H9 (cell line): ENCODE results near the gene OCRL. TPM values are rescaled to one million over a fixed set of nuclear protein-coding genes. Genes with fewer than 3 reads are reported as not detected.

Experiments used
- DNase-seq: peaks from one replicate; pipeline ENCODE4 v3.0.0-alpha.2; 2017
- H2AFZ ChIP-seq: one replicate; pipeline ENCODE4 v1.6.1; 2013; ENCODE audit warnings: mild to moderate bottlenecking, low read length, control low read depth, moderate library complexity
- H2AK5ac ChIP-seq: 2 replicates; pipeline ENCODE4 v1.6.1; 2013; ENCODE audit warnings: low read length, control low read depth, mixed read lengths; ENCODE audit not compliant: insufficient read length
- H2BK120ac ChIP-seq: one replicate; pipeline ENCODE4 v1.6.1; 2013; ENCODE audit warnings: low read depth, mild to moderate bottlenecking, low read length, control low read depth, inconsistent platforms; ENCODE audit not compliant: poor library complexity, severe bottlenecking
- H2BK12ac ChIP-seq: 2 replicates; pipeline ENCODE4 v1.6.1; 2013; ENCODE audit warnings: low read length, control low read depth, mixed read lengths, low read depth; ENCODE audit not compliant: insufficient read length
- H2BK15ac ChIP-seq: 2 replicates; pipeline ENCODE4 v1.6.1; 2013; ENCODE audit warnings: low read depth, low read length, control low read depth
- H2BK20ac ChIP-seq: one replicate; pipeline ENCODE4 v1.6.1; 2013; ENCODE audit warnings: low read depth, mild to moderate bottlenecking, low read length, control low read depth, inconsistent platforms; ENCODE audit not compliant: poor library complexity, severe bottlenecking
- H2BK5ac ChIP-seq: 2 replicates; pipeline ENCODE4 v1.6.1; 2013; ENCODE audit warnings: low read length, control low read depth, mixed read lengths; ENCODE audit not compliant: insufficient read length
- H3K14ac ChIP-seq: 2 replicates; pipeline ENCODE4 v1.6.1; 2013; ENCODE audit warnings: low read length, control low read depth; ENCODE audit not compliant: insufficient read depth
- H3K18ac ChIP-seq: 2 replicates; pipeline ENCODE4 v1.6.1; 2013; ENCODE audit warnings: low read depth, mild to moderate bottlenecking, mixed read lengths, low read length, control low read depth; ENCODE audit not compliant: insufficient read length
- H3K23ac ChIP-seq: 2 replicates; pipeline ENCODE4 v1.6.1; 2013; ENCODE audit warnings: low read length, control low read depth, mixed read lengths, low read depth; ENCODE audit not compliant: insufficient read length
- H3K23me2 ChIP-seq: 2 replicates; pipeline ENCODE4 v1.6.1; 2013; ENCODE audit warnings: low read depth, mild to moderate bottlenecking, mixed read lengths, low read length, control low read depth; ENCODE audit not compliant: insufficient read length, poor library complexity, severe bottlenecking
- H3K27ac ChIP-seq: 2 replicates; pipeline ENCODE4 v1.5.1; 2013; ENCODE audit warnings: low read length, control low read depth, mixed read lengths, low read depth; ENCODE audit not compliant: insufficient read length
- H3K27me3 ChIP-seq: 2 replicates; pipeline ENCODE4 v1.6.1; 2013; ENCODE audit warnings: low read length, control low read depth, inconsistent platforms; ENCODE audit not compliant: insufficient read depth
- H3K4ac ChIP-seq: 2 replicates; pipeline ENCODE4 v1.6.1; 2013; ENCODE audit warnings: low read depth, mild to moderate bottlenecking, control low read depth, inconsistent platforms, low read length, moderate library complexity
- H3K4me1 ChIP-seq: 2 replicates; pipeline ENCODE4 v1.6.1; 2013; ENCODE audit warnings: low read length, control low read depth, inconsistent platforms; ENCODE audit not compliant: insufficient read depth
- H3K4me2 ChIP-seq: 2 replicates; pipeline ENCODE4 v1.6.1; 2013; ENCODE audit warnings: low read length, control low read depth, mixed read lengths; ENCODE audit not compliant: insufficient read length, insufficient read depth
- H3K56ac ChIP-seq: 2 replicates; pipeline ENCODE4 v1.6.1; 2013; ENCODE audit warnings: low read depth, mild to moderate bottlenecking, mixed read lengths, low read length, control low read depth; ENCODE audit not compliant: insufficient read length
- H3K79me1 ChIP-seq: 2 replicates; pipeline ENCODE4 v1.6.1; 2013; ENCODE audit warnings: low read depth, mild to moderate bottlenecking, moderate library complexity, low read length, control low read depth, inconsistent platforms; ENCODE audit not compliant: insufficient read depth, poor library complexity, severe bottlenecking
- H3K79me2 ChIP-seq: 2 replicates; pipeline ENCODE4 v1.6.1; 2013; ENCODE audit warnings: low read length, control low read depth, inconsistent platforms; ENCODE audit not compliant: insufficient read depth
- H3K9ac ChIP-seq: 2 replicates; pipeline ENCODE4 v1.6.1; 2013; ENCODE audit warnings: low read length, control low read depth, mixed read lengths; ENCODE audit not compliant: insufficient read length; ENCODE audit errors: extremely low read depth
- H3K9me3 ChIP-seq: one replicate; pipeline ENCODE4 v1.6.1; 2013; ENCODE audit warnings: low read depth, low read length, inconsistent platforms; ENCODE audit not compliant: control insufficient read depth
- H3T11ph ChIP-seq: one replicate; pipeline ENCODE4 v1.6.1; 2013; ENCODE audit warnings: mild to moderate bottlenecking, low read length, control low read depth, inconsistent platforms
- H4K20me1 ChIP-seq: one replicate; pipeline ENCODE4 v1.6.1; 2013; ENCODE audit not compliant: control insufficient read depth, insufficient read length, insufficient read depth
- H4K5ac ChIP-seq: 2 replicates; pipeline ENCODE4 v1.6.1; 2013; ENCODE audit warnings: low read depth, mild to moderate bottlenecking, mixed read lengths, low read length, control low read depth; ENCODE audit not compliant: insufficient read length
- H4K8ac ChIP-seq: replicated peaks from 2 replicates; pipeline ENCODE4 v1.6.1; 2013; ENCODE audit warnings: low read length, control low read depth, mixed read lengths, low read depth; ENCODE audit not compliant: insufficient read length
- H4K91ac ChIP-seq: 2 replicates; pipeline ENCODE4 v1.6.1; 2013; ENCODE audit warnings: low read depth, mild to moderate bottlenecking, moderate library complexity, mixed read lengths, low read length, control low read depth; ENCODE audit not compliant: insufficient read length
- H3K27ac Mint-ChIP-seq, 3 experiments: 2 replicates in 2 of 3; 3 replicates in 1 of 3; pipeline ENCODE4 v1.8.0; 2020 to 2021; ENCODE audit warnings: mixed read lengths in 3 of 3, mild to moderate bottlenecking in 1 of 3, moderate library complexity in 1 of 3
- H3K27me3 Mint-ChIP-seq: 2 replicates; pipeline ENCODE4 v1.8.0; 2021; ENCODE audit warnings: low read depth, mild to moderate bottlenecking, moderate library complexity, mixed read lengths
- H3K36me3 Mint-ChIP-seq, 3 experiments: 2 replicates in 2 of 3; 3 replicates in 1 of 3; pipeline ENCODE4 v1.8.0; 2020 to 2021; ENCODE audit warnings: low read depth in 3 of 3, mixed read lengths in 3 of 3; ENCODE audit not compliant: insufficient read depth in 1 of 3
- H3K4me1 Mint-ChIP-seq, 2 experiments: 2 replicates each; pipeline ENCODE4 v1.8.0; 2020; ENCODE audit warnings: mixed read lengths in 2 of 2
- H3K4me3 Mint-ChIP-seq, 2 experiments: 2 replicates in 1 of 2; 3 replicates in 1 of 2; pipeline ENCODE4 v1.8.0; 2020 to 2021; ENCODE audit warnings: mild to moderate bottlenecking in 2 of 2, mixed read lengths in 2 of 2, moderate library complexity in 1 of 2
- H3K9me3 Mint-ChIP-seq, 2 experiments: 2 replicates in 1 of 2; 3 replicates in 1 of 2; pipeline ENCODE4 v1.8.0; 2020; ENCODE audit warnings: mild to moderate bottlenecking in 2 of 2, mixed read lengths in 2 of 2, moderate library complexity in 1 of 2
- CTCF ChIP-seq: fragments of 200-600 bp; sonication (generic); conservative IDR thresholded peaks from 3 replicates; pipeline ENCODE4 v1.8.0; 2021; ENCODE audit warnings: antibody characterized with exemption, mild to moderate bottlenecking
- WGBS: extraction: QIAGEN DNeasy Blood & Tissue Kit; methylation state at CpG from one replicate; pipeline ENCODE4 v1.1.7; 2013; ENCODE audit warnings: missing lambda C conversion rate, low lambda C conversion rate, mixed read lengths; ENCODE audit not compliant: insufficient read length; ENCODE audit errors: extremely low coverage; 5-methylcytosine and 5-hydroxymethylcytosine counted together
- long read RNA-seq: library from polyadenylated mRNA; unstranded; transcript quantifications from one replicate; pipeline ENCODE4 v2.0.0, GENCODE V29; 2020
- total RNA-seq: library from RNA; stranded (reverse); gene quantifications from 2 replicates; pipeline ENCODE4 v1.2.1, GENCODE V29; 2021

OCRL gene
- total RNA-seq = 30.1 and 31.4 TPM in 2 replicates
- long read RNA-seq, full-length matches to known transcripts = 14 of 40 reads
- long read RNA-seq, partial matches to known transcripts = 12 of 40 reads
- long read RNA-seq, other reads (novel, unspliced or antisense) = 14 of 40 reads

- Mint-ChIP-seq H3K27ac (peak within 1 kb of the TSS in 2 of 3 experiments; percentile 53 to 75; a peak in 3 of 7 replicates), H3K4me3 (peak within 1 kb of the TSS; percentile 79 to 85), H3K9me3 (no peaks in the 10 kb centered on the region), H3K27me3 (peaks cover 2% of the 10 kb centered on the region; the same call in 1 of the 2 replicates), H3K36me3 (peaks cover 1 to 4% (median 3%) of the 10 kb centered on the region in 3 experiments; a peak in 5 of 7 replicates), H3K4me1 (peaks cover 13 to 14% of the 10 kb centered on the region in 2 experiments)
- H3K4me2 ChIP-seq = peak within 1 kb of the TSS; percentile 76
- H3K79me1 ChIP-seq = no peaks in the 10 kb centered on the region
- no peak within 1 kb of the TSS for H2BK20ac ChIP-seq
- no peaks in the 10 kb centered on the region for H3K9me3 ChIP-seq
- peak within 1 kb of the TSS; percentile 82 for H2BK12ac ChIP-seq
- H2BK15ac ChIP-seq = no peak within 1 kb of the TSS
- H3K27me3 ChIP-seq = no peaks in the 10 kb centered on the region
- no peak within 1 kb of the TSS for H3K4ac ChIP-seq
- no peak within 1 kb of the TSS for H3K27ac ChIP-seq
- DNase-seq = peak; percentile 76
- H4K8ac ChIP-seq = no peak within 1 kb of the TSS
- H3K4me1 ChIP-seq = no peaks in the 10 kb centered on the region; the same call in 1 of the 2 replicates
- no peak within 1 kb of the TSS for H3K56ac ChIP-seq
- peak within 1 kb of the TSS; percentile 96 for H3K18ac ChIP-seq
- WGBS = no CpG with 5 or more reads among the region's 60 CpGs
- no peak within 1 kb of the TSS for H2AFZ ChIP-seq
- peak within 1 kb of the TSS; percentile 80 for H3K9ac ChIP-seq
- peak; percentile 83 for TF ChIP-seq CTCF
- H3T11ph ChIP-seq = no peak within 1 kb of the TSS
- no peak within 1 kb of the TSS for H2AK5ac ChIP-seq
- no peaks in the 10 kb centered on the region; the same call in 1 of the 2 replicates for H3K79me2 ChIP-seq
- no peak within 1 kb of the TSS for H4K91ac ChIP-seq
- H2BK5ac ChIP-seq = no peak within 1 kb of the TSS
- H4K20me1 ChIP-seq = no peaks in the 10 kb centered on the region
- peaks cover 5% of the 10 kb centered on the region for H3K23me2 ChIP-seq
- peak within 1 kb of the TSS; percentile 84 for H3K14ac ChIP-seq
- no peak within 1 kb of the TSS for H4K5ac ChIP-seq
- H3K23ac ChIP-seq = no peak within 1 kb of the TSS
- no peak within 1 kb of the TSS for H2BK120ac ChIP-seq
Measured at GRCh38 chrX:129540068-129540653, at the start of gene OCRL. OCRL (plus strand) TSS chrX:129540259; CDS start chrX:129540440, 181 bp downstream.
